GM12878 (cell line): Measurements from ENCODE around the gene TKT. TPM values are rescaled to one million over a fixed set of nuclear protein-coding genes. Genes with fewer than 3 reads are reported as not detected.

Source experiments
- CHD1 ChIP-seq: IDR thresholded peaks from 2 replicates; pipeline ENCODE4 v1.6.1; 2012; ENCODE audit warnings: low read depth, low read length, improper control_type of control experiment
- CHD2 ChIP-seq: IDR thresholded peaks from 2 replicates; pipeline ENCODE4 v1.6.1; 2011; ENCODE audit warnings: low read depth, low read length, improper control_type of control experiment, borderline replicate concordance
- EP300 ChIP-seq, 2 experiments: fragments of 150-350 bp in 1 of 2; IDR thresholded peaks; 2 replicates each; pipeline ENCODE4 v1.6.1; 2011 to 2012; ENCODE audit warnings: low read depth in 2 of 2, low read length in 2 of 2, borderline replicate concordance in 1 of 2, improper control_type of control experiment in 1 of 2, inconsistent platforms in 1 of 2; ENCODE audit not compliant: control insufficient read depth in 1 of 2
- FOS ChIP-seq: IDR thresholded peaks from 3 replicates; pipeline ENCODE4 v1.6.1; 2011; ENCODE audit warnings: borderline replicate concordance; ENCODE audit not compliant: insufficient read length; ENCODE audit errors: extremely low read depth
- GATAD2B ChIP-seq: fragments of 450-650 bp; conservative IDR thresholded peaks from 2 replicates; pipeline ENCODE4 v1.6.1; 2017; ENCODE audit warnings: low read depth, mild to moderate bottlenecking, moderate library complexity
- HDGF ChIP-seq: fragments of 450-650 bp; IDR thresholded peaks from 2 replicates; pipeline ENCODE4 v1.6.1; 2016; ENCODE audit warnings: antibody characterized with exemption
- IKZF1 ChIP-seq: fragments of 450-650 bp; conservative IDR thresholded peaks from 2 replicates; pipeline ENCODE4 v1.6.1; 2017; ENCODE audit warnings: antibody characterized with exemption, mild to moderate bottlenecking
- SPI1 ChIP-seq: IDR thresholded peaks from 2 replicates; pipeline ENCODE4 v1.6.1; 2011; ENCODE audit warnings: low read depth, mild to moderate bottlenecking, low read length, moderate library complexity, borderline replicate concordance; ENCODE audit not compliant: insufficient read depth
- SREBF1 ChIP-seq: IDR thresholded peaks from 2 replicates; pipeline ENCODE4 v1.6.1; 2012; ENCODE audit warnings: mild to moderate bottlenecking, low read length
- STAT3 ChIP-seq: IDR thresholded peaks from 2 replicates; pipeline ENCODE4 v1.6.1; 2011; ENCODE audit warnings: low read depth, low read length, improper control_type of control experiment
- TBL1XR1 ChIP-seq: IDR thresholded peaks from 2 replicates; pipeline ENCODE4 v1.6.1; 2012; ENCODE audit warnings: low read depth, low read length, improper control_type of control experiment
- WRNIP1 ChIP-seq: IDR thresholded peaks from 2 replicates; pipeline ENCODE4 v1.6.1; 2011; ENCODE audit warnings: low read depth, low read length, improper control_type of control experiment, borderline replicate concordance
- YBX1 ChIP-seq: fragments of 450-650 bp; IDR thresholded peaks from 2 replicates; pipeline ENCODE4 v1.6.1; 2016; ENCODE audit warnings: antibody characterized with exemption
- polyA plus RNA-seq, 11 experiments: library from polyadenylated mRNA; depleted of rRNA in 4 of 11; unstranded in 6 of 11; stranded (reverse) in 5 of 11; fragments of >200 nt; fragmentation: Nextera tagmentation in 4 of 11; fragmentation: Illumina TruSeq in 1 of 11; extraction: Ambion mirVana in 4 of 11; extraction: Trizol in 1 of 11; gene quantifications; 1 replicate in 1 of 11; 2 replicates in 10 of 11; pipeline versions ENCODE4 v1.2.1 to v1.2.3, GENCODE V29; 2011 to 2016; ENCODE audit warnings: inconsistent platforms in 2 of 11, missing spikeins in 2 of 11, low read depth in 1 of 11
- total RNA-seq, 4 experiments: library from RNA; depleted of rRNA in 3 of 4; stranded (reverse); fragments of >200 nt in 3 of 4; fragmentation: Illumina TruSeq in 1 of 4; extraction: Trizol in 1 of 4; gene quantifications; 2 replicates each; pipeline versions ENCODE4 v1.2.1 to v1.2.3, GENCODE V29; 2013 to 2021
- TF ChIP-seq, protein P1 (sequence below): fragments of 450-650 bp; formaldehyde crosslinking; IDR thresholded peaks from 2 replicates; pipeline ENCODE4 v1.5.0; 2022; ENCODE audit warnings: mild to moderate bottlenecking, missing genetic modification characterization
- TF ChIP-seq, protein P2 (sequence below): fragments of 450-650 bp; IDR thresholded peaks from 2 replicates; pipeline ENCODE4 v1.6.1; 2014; ENCODE audit warnings: mild to moderate bottlenecking
- TF ChIP-seq, protein P3 (sequence below): IDR thresholded peaks from 2 replicates; pipeline ENCODE4 v1.6.1; 2011; ENCODE audit warnings: borderline replicate concordance, low read depth, mild to moderate bottlenecking, moderate library complexity, low read length; ENCODE audit not compliant: insufficient read depth, poor library complexity, severe bottlenecking
- TF ChIP-seq, protein P4 (sequence below): fragments of 450-650 bp; formaldehyde crosslinking; IDR thresholded peaks from 2 replicates; pipeline ENCODE4 v1.4.0; 2022; ENCODE audit warnings: mild to moderate bottlenecking, moderate library complexity
- TF ChIP-seq, protein P5 (sequence below): fragments of 450-650 bp; conservative IDR thresholded peaks from 2 replicates; pipeline ENCODE4 v1.6.1; 2017; ENCODE audit warnings: mild to moderate bottlenecking, moderate library complexity

Gene TKT
- total and polyA plus RNA-seq, 10 of the 15 experiments (the other 5 are each of a cell fraction or from before 2014, with no cell fraction given): 56.4 to 385 (median 143) TPM

DNA sequence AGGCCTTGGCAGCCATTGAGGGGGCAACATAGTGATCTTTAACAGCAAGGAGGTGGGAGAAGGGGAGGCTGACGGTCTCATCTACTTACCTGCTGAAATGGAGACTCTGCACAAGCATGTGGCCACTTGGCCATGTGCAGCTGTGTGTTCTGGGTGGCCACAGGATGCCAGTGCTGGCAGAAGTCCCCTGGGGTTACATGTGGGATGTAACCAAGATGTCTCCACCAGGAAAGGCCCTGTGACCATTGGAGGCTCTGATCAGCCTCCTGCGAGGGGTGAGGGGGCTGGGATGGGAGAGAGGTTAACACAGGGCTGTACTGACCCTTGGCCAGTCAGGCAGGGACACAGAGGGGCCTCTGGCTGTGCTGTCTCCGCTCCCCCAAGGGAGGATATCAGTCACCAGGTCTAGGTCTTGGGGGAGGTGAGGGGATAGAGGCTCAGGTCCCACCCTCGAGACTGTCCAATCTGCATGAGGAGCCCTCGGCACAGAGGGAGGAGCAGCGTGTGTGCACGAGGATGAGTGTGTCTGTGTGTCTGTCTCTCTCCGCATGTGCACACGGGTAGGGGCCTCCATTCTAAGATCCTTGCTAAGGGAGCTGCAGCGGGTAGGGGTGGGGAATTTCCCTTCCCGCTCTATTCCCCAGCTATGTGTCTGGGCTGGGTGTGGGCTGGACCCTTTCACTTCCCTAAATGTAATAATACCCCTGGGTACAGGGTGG is 75.4 kb downstream of the TKT start (continued):
- TF ChIP-seq, protein P1, sequence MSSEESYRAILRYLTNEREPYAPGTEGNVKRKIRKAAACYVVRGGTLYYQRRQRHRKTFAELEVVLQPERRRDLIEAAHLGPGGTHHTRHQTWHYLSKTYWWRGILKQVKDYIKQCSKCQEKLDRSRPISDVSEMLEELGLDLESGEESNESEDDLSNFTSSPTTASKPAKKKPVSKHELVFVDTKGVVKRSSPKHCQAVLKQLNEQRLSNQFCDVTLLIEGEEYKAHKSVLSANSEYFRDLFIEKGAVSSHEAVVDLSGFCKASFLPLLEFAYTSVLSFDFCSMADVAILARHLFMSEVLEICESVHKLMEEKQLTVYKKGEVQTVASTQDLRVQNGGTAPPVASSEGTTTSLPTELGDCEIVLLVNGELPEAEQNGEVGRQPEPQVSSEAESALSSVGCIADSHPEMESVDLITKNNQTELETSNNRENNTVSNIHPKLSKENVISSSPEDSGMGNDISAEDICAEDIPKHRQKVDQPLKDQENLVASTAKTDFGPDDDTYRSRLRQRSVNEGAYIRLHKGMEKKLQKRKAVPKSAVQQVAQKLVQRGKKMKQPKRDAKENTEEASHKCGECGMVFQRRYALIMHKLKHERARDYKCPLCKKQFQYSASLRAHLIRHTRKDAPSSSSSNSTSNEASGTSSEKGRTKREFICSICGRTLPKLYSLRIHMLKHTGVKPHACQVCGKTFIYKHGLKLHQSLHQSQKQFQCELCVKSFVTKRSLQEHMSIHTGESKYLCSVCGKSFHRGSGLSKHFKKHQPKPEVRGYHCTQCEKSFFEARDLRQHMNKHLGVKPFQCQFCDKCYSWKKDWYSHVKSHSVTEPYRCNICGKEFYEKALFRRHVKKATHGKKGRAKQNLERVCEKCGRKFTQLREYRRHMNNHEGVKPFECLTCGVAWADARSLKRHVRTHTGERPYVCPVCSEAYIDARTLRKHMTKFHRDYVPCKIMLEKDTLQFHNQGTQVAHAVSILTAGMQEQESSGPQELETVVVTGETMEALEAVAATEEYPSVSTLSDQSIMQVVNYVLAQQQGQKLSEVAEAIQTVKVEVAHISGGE (CRISPR knock-in tag): no peak
- TF ChIP-seq CHD1 (no peak), GATAD2B (no peak), WRNIP1 (no peak), SPI1 (peak; percentile 98), TBL1XR1 (peak; percentile 75; the same call in 1 of the 2 replicates), SREBF1 (0 out of 2 replicates have a peak, but pooled peaks have one; percentile 12), YBX1 (no peak), CHD2 (peak; percentile 84), IKZF1 (peak; percentile 87), HDGF (peak; percentile 84), EP300 (IDR thresholded peaks at IDR 0.05; ENCODE audit: borderline replicate concordance in 1 of 2, control insufficient read depth in 1 of 2, low read depth in 2 of 2, low read length in 2 of 2) (peak; percentile 56 to 88; a peak in 2 of 4 replicates), FOS (no peak), STAT3 (no peak)
- TF ChIP-seq, protein P2, sequence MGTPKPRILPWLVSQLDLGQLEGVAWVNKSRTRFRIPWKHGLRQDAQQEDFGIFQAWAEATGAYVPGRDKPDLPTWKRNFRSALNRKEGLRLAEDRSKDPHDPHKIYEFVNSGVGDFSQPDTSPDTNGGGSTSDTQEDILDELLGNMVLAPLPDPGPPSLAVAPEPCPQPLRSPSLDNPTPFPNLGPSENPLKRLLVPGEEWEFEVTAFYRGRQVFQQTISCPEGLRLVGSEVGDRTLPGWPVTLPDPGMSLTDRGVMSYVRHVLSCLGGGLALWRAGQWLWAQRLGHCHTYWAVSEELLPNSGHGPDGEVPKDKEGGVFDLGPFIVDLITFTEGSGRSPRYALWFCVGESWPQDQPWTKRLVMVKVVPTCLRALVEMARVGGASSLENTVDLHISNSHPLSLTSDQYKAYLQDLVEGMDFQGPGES: no peak
- TF ChIP-seq, protein P3, sequence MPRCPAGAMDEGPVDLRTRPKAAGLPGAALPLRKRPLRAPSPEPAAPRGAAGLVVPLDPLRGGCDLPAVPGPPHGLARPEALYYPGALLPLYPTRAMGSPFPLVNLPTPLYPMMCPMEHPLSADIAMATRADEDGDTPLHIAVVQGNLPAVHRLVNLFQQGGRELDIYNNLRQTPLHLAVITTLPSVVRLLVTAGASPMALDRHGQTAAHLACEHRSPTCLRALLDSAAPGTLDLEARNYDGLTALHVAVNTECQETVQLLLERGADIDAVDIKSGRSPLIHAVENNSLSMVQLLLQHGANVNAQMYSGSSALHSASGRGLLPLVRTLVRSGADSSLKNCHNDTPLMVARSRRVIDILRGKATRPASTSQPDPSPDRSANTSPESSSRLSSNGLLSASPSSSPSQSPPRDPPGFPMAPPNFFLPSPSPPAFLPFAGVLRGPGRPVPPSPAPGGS: peak; percentile 98
- TF ChIP-seq, protein P4, sequence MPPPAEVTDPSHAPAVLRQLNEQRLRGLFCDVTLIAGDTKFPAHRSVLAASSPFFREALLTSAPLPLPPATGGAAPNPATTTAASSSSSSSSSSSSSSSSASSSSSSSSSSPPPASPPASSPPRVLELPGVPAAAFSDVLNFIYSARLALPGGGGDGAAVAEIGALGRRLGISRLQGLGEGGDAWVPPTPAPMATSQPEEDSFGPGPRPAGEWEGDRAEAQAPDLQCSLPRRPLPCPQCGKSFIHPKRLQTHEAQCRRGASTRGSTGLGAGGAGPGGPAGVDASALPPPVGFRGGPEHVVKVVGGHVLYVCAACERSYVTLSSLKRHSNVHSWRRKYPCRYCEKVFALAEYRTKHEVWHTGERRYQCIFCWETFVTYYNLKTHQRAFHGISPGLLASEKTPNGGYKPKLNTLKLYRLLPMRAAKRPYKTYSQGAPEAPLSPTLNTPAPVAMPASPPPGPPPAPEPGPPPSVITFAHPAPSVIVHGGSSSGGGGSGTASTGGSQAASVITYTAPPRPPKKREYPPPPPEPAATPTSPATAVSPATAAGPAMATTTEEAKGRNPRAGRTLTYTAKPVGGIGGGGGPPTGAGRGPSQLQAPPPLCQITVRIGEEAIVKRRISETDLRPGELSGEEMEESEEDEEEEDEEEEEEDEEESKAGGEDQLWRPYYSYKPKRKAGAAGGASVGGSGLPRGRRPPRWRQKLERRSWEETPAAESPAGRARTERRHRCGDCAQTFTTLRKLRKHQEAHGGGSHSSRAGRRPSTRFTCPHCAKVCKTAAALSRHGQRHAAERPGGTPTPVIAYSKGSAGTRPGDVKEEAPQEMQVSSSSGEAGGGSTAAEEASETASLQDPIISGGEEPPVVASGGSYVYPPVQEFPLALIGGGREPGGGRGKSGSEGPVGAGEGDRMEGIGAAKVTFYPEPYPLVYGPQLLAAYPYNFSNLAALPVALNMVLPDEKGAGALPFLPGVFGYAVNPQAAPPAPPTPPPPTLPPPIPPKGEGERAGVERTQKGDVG (CRISPR knock-in tag): no peak
- TF ChIP-seq, protein P5, sequence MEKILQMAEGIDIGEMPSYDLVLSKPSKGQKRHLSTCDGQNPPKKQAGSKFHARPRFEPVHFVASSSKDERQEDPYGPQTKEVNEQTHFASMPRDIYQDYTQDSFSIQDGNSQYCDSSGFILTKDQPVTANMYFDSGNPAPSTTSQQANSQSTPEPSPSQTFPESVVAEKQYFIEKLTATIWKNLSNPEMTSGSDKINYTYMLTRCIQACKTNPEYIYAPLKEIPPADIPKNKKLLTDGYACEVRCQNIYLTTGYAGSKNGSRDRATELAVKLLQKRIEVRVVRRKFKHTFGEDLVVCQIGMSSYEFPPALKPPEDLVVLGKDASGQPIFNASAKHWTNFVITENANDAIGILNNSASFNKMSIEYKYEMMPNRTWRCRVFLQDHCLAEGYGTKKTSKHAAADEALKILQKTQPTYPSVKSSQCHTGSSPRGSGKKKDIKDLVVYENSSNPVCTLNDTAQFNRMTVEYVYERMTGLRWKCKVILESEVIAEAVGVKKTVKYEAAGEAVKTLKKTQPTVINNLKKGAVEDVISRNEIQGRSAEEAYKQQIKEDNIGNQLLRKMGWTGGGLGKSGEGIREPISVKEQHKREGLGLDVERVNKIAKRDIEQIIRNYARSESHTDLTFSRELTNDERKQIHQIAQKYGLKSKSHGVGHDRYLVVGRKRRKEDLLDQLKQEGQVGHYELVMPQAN: no peak
